GM21360 (cell line): ENCODE results near the gene SCRN2.
A peak's percentile ranks its signal among the peaks of the same experiment; 100 is the strongest.

Source experiments
- ATAC-seq: cut with Tn5 transposase; IDR thresholded peaks from one replicate; pipeline ENCODE4 v1.9.1; 2021; ENCODE audit warnings: mild to moderate bottlenecking, moderate library complexity; ENCODE audit not compliant: unreplicated experiment

SCRN2 gene

DNA sequence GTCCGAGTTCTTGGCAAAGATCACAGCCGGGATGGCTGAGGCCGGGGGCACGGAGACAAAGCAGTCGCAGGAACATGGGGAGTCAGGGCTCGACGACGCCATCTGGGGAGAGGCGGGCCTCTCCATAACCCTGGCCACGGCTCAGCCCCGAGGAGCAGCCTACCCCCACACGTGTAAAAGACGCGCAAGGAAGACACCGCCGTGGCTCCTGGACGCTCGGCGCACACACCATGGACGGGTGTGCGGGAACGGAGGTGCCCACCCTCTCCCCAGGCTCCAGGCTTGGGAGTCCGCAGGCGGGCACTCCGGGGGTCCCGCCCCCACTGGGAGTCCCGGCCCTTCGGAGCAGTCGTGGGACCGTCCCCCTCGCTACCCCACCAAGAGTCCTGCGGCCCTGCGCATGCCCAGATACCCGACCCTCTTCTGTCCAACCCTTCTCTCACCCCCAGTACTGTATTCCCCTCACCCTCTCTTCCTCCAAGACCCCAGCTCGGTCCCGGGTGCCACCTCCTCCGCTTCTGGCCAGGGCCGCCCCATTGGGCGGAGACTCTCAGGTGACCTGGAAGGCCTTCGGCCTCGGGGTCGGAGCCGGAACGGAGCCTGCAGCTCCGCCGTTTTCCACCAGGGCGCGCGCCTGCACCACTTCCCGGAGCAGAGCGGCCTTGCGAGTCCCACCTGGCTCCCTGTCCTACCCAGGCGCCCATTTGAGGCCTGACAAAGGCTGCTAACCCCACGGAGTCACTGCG lies at the start of gene SCRN2:
Gene SCRN2 (minus strand): TSS at position 532 of the 746 bp plus-strand sequence. CDS start 430 bp downstream, at position 102.
- ATAC-seq: peak; percentile 79

DNA sequence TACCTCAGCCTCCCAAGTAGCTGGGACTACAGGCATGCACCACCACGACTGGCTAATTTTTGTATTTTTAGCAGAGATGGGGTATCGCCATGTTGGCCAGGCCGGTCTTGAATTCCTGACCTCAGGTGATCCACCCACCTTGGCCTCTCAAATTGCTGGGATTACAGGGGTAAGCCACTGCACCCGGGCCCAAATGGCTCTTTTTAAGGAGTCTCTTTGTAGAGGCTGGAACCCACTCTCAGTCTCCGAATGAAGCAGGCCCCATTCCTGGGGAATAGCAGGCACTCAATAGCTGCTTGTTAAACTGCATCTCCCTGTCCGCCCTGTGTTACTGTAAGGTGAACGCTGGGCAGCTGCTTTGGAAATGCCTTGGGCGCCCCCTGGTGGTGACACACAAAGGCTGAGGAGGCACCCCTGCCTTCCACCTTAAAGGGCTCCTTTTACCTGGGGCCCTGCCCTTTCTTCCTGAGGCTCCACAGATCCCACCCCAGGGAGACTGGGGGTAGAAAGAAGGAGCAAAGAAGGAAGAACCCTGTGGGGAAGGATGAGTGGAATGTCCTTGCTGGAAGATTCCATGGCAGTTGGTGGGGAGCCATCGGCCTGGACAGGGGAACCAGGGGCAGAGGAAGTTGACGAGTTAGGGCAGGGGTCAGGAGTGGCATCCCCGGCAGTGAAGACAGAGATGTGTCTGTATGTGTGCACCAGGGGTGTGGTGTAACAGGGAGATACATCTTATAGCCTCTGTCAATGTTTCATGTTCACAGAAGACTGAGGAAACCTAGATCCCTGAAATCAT lies 48.9 kb upstream of the SCRN2 start:
- no peak for ATAC-seq

GRCh38 chr17:47888293-47888692 lies 47.2 kb upstream of the SCRN2 start:
- no peak for ATAC-seq

GRCh38 chr17:47884905-47885730 lies 44.0 kb upstream of the SCRN2 start:
- ATAC-seq: no peak

- no peak for ATAC-seq
Observed at GRCh38 chr17:47884427-47884740, 43.3 kb upstream of the SCRN2 start.

- ATAC-seq: no peak
Observed at GRCh38 chr17:47883589-47884426, 42.7 kb upstream of the SCRN2 start.

- ATAC-seq: no peak
Observed at GRCh38 chr17:47882695-47883588, 41.9 kb upstream of the SCRN2 start.

GRCh38 chr17:47882247-47882646 lies 41.2 kb upstream of the SCRN2 start:
- ATAC-seq: no peak

DNA sequence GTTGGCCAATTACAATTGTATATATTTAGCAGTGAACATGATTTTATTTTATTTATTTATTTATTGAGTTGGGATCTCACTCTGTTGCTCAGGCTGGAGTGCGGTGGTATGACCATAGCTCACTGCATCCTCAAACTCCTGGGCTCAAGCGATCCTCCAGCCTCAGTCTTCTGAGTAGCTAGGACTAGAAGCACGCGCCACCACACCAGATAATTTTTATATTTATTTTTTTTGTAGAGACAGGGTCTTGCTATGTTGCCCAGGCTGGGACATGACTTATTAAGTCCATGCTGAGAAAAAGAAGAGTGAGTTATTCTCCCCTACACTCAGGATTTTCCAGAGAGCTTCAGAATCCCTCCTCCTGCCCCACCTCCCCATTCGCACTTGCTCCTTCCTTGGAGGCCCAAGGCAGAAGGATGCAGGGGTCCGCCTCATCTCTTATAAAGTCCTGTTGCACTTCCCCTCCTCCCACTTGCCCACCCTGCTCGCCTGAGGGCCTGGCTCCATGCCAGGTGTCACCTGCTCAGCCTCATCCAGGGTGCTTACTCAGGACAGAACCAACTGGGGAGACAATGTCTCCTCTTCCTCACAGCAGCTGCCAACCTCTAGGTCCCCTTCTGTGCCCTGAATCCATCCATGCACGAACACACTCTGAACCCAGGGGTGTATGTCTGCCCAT lies 38.8 kb upstream of the SCRN2 start:
- no peak for ATAC-seq

- ATAC-seq: no peak
Observed at GRCh38 chr17:47879028-47879585, 38.0 kb upstream of the SCRN2 start.

DNA sequence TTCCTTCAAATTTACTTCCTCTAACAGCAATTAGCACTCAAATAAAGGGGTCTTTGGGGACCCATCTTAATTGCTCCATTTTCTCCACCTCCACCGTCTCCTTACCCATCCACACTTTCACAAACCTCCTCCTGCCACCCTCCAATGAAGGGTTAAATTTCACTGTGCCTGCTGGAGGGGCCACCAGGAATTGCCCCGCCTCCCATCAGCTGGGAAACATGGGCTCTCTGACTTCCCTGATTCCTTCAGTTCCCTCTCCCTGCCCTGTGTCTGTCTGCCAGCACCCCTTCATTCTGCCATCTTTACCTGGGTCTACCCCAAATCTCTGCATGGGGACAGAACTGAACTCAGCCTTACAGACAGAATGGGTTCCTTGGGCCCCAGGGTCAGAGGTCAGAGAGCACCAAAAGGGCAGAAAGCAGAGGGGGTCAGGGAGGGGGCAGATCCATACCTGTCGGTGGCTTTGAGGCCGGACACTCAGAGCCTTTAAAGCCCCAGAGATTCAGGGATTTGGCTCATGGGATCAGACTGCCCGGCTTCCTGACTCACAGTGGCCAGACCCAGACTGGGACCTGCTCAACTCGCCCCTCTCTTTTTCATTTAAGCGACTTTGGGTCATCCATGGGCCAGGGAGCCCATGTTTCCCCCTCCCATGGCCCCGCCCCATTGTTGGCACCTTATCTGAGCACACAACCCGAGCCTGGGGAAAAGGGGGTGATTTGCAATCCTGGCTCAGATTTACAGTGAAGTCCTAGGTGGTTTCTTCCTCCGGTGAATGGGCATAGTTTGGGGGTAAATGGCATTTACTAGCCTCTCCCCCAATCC lies 37.3 kb upstream of the SCRN2 start:
- no peak for ATAC-seq

DNA sequence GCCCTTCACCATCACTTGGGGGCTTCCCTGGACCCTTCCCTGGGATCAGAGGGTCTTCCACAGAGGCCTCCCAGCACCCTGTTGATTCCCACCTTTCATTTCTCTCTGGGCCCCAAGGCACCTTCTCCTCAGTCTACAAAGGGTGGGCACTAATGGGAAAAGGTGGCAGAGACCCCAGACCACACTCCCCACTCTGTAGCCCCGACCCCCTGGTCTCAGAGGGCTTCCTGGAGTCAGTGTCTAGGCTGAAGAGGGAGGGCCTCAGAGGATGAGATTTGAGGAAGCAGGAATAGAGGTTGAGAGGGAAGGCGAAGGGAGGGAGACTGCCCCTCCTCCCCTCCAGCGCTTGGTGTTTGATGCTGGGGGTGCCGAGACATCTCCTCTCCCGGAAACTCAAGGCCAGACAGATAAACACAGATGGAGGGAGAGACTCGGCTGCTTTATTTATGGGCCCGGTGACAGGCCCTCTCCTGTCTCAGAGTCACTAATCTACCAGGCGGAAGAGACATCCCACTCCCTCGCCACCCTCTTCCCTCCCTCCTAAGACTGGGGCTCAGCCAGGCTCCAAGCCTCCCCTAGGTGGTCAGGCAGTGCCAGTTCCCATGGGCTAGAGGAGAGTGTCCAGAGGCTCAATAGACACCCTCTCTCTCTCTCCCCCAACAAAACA lies 36.4 kb upstream of the SCRN2 start:
- no peak for ATAC-seq

DNA sequence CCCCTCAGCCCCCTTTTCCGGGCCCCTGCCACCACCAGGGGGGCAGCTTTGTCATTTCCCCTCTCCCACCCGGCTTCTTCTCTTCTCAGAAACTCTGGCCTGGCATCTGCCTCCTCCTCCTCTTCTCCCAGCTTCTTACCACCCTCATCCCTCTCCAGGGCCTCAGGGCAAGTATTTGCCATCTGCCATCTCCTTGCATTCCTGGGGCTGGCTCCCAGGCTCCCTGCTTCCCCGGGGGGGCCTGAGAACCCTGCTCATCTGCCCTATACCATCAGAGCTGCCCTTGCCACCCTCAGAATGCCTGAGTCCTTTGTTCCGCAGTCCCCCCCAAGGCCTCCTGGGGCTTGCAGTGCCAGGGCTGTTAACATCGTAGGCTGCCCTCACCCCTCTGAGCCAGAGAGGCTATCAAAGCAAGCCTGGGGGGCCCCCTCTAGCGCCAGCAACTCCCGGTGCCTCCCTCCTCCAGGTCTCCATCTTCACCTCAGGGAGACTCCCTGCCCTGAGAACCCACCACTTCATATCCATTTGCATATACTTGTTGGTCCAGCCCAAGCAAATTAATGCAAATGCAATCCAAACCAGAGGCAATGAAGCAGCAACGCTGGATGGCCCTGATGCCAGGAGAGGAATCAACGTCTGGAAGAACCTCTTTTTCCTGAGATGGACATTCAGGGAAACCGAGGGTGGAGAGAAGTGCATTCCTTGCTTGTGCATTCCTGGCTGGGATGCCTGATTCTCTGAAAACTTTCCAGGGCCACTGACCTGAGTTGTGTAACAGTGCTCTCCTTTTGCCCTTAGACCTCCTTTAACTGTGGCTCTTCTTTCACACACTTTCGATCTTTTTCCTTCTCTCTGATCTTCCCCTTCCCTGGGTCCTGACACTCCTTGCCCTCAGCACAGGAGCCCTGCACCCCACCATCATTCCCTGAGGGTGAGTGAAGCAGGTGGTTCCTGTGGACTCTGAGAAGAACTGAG lies 34.2 kb upstream of the SCRN2 start:
- ATAC-seq: no peak

GRCh38 chr17:47873200-47874090 lies 32.4 kb upstream of the SCRN2 start:
- no peak for ATAC-seq

DNA sequence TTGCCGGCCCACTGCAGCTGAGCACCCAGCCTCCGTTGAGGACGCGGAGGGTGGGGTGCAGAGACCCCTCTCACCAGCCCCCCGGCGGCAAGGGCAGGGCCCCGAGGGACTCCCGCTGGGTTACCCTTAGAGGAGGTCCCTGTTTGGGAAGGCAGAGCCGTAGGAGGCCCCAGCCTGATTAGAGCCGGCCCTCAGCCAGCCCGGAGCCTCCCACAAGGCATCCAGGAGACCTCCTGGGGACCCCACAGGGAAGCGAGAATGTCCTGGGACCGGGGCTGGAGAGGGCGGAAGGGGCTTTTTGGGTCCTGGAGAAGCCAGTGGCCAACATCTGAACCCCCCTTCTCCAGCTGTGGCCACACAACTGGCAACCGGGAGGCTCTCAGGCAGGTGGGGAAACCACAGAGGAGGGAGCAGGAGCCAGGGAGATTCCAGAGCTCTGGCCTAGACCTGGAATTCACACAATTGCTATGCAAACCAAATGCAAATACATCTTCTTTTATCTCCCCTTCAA lies 31.6 kb upstream of the SCRN2 start:
- no peak for ATAC-seq
